ENCODE measurements around the gene INPP4A. TPM values are rescaled to one million over a fixed set of nuclear protein-coding genes. Genes with fewer than 3 reads are reported as not detected.

Gene INPP4A
- total RNA-seq, 1 experiment from 2014 or later, result 25.0 TPM

DNA sequence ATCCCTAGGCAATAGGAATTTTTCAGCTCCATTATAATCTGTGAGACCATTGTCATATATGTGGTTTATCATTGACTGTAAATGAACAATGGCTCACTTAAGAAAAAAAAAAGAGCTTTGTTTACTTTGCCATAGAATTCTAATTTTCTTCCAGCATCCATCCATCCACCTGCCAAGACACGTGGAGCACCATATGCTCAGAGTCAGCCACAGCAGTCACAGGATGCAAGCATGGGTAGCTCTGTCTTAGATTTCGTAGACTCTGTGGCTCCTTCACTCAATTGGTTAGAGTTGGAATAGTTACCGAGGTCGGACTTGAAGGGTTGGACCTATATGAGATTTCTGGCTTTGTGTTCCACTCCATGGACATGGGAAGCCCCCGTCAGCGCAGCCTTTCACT, 88.1 kb downstream of the INPP4A start:
- Histone ChIP-seq H3K27me3 (no peaks in the 10 kb centered on the region), H3K27ac (no peak overlapping the region), H3K9me3 (replicated peaks) (0 out of 2 replicates have a peak, but pooled peaks cover 1% of the 10 kb centered on the region), H3K4me3 (no peak overlapping the region), H3K4me1 (no peaks in the 10 kb centered on the region), H3K36me3 (no peaks in the 10 kb centered on the region)
- DNase-seq, result no peak

DNA sequence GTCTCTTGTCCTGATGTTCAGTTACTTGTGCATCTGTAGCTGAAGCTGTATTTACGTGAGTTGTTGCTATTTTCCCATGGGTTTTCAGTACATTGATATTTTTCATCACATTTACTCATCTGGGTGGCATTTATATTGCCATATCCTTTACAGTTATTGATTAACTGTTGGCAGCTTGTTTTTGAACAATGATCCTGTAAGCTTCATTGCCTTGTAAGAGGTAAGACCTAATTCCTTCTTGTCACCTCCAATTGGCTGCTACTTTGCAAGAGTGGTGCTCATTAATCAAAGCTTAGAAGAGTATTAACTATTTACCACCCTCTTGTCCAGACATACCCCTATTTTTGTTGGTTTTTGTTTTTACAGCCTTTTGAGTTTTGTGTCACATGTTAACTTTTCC, 88.9 kb downstream of the INPP4A start:
- Histone ChIP-seq H3K27me3 (no peaks in the 10 kb centered on the region), H3K36me3 (no peaks in the 10 kb centered on the region), H3K9me3 (replicated peaks) (no peaks in the 10 kb centered on the region), H3K4me1 (no peaks in the 10 kb centered on the region), H3K27ac (no peak overlapping the region), H3K4me3 (no peak overlapping the region)
- no peak for DNase-seq

DNA sequence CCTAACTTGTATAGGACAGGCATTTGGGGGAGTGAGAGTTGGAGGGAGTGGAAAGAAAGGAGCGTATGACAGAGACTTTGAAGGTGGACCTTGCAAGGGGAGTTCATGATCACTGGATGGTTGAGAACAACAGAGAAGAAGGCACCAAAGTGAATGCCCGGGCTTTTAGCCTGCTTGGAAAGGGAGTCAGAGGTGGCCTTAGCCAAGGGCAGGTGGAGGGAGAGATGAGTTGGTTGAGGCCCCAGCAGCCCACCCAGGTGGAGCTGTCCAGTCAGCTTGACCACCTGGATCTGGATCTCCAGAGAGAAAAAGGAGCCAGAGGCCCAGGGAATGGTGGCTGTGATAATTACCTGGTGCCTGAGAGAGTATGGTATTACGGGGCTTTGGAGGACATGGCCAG, 90.1 kb downstream of the INPP4A start:
- Histone ChIP-seq H3K4me1 (no peaks in the 10 kb centered on the region), H3K4me3 (no peak overlapping the region), H3K36me3 (no peaks in the 10 kb centered on the region), H3K27me3 (no peaks in the 10 kb centered on the region), H3K27ac (no peak overlapping the region), H3K9me3 (replicated peaks) (no peaks in the 10 kb centered on the region)
- DNase-seq, result no peak

DNA sequence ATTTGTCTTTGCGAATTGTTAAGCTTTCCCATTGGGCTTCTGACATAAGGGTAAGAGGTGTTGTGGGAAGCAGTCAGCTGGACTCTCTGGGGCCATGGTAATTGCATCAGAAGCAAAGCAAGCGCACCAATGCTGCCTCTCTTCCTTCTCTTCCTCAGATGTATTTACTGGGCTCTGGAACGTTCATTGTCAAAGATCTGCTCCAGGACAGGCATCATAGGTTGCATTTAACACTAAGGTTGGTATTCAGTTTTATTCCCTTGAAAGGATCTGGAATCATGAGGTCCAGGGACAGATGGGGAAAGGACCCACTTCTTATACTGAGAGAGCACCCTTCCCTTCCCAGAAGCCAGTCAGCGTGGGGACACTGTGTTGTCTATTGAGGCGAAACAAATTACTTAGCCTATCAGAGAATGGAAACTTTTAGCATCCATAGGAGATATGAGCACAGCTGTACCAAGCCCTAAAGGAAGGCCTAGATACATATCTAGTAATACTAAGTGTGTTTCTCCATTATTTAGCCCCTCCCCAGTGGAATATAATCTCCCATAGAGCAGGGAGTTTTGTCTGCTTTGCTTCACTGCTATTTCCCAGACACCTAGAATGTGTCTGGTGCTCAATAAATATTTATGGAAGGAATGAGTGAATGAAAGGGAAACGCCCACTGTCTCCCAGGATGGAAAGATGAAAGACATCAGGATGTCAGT, 91.5 kb downstream of the INPP4A start:
- no peaks in the 10 kb centered on the region for H3K36me3 ChIP-seq
- no peak for DNase-seq
- no peak overlapping the region for H3K27ac ChIP-seq

DNA sequence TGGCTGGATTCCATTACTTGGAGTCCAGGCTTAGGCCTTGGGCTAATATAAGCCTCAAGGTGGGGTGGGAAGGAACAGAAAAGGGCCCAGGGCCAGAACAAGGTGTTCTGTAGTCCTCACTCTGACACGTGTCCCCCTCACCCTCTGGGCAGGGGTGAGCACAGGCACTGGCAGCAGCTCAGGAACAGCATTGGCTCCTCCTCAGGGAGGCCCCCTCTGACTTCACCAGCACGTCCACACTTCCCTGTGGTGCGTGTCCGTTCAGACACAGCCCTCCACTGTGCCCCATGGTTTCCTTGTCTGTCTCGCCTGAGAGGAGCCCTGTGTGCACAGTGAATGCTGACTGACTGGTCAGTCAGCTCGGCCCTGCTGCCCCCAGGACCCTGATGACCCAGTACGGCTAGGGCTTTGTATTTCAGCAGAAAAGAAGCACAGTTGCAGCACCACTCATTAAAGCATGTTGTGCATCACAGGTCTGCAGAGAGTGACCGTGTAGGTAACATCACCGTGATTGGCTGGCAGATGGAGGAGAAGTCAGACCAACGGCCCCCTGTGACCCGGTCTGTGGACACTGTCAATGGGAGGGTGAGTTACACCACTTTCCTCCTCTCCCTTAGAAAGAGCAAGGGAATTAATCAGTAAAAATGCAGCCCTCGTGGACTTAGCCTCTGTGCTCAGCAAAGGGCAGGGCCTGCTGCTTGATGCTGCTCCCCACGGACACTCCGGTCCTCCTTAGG, 92.9 kb downstream of the INPP4A start:
- no peaks in the 10 kb centered on the region for H3K9me3 ChIP-seq (replicated peaks)
- H3K27me3 ChIP-seq, result no peaks in the 10 kb centered on the region

More for the DNA sequence above, 91.5 kb downstream of the INPP4A start:
- Histone ChIP-seq H3K9me3 (replicated peaks) (no peaks in the 10 kb centered on the region), H3K4me3 (no peak overlapping the region), H3K27me3 (no peaks in the 10 kb centered on the region), H3K4me1 (no peaks in the 10 kb centered on the region)

DNA sequence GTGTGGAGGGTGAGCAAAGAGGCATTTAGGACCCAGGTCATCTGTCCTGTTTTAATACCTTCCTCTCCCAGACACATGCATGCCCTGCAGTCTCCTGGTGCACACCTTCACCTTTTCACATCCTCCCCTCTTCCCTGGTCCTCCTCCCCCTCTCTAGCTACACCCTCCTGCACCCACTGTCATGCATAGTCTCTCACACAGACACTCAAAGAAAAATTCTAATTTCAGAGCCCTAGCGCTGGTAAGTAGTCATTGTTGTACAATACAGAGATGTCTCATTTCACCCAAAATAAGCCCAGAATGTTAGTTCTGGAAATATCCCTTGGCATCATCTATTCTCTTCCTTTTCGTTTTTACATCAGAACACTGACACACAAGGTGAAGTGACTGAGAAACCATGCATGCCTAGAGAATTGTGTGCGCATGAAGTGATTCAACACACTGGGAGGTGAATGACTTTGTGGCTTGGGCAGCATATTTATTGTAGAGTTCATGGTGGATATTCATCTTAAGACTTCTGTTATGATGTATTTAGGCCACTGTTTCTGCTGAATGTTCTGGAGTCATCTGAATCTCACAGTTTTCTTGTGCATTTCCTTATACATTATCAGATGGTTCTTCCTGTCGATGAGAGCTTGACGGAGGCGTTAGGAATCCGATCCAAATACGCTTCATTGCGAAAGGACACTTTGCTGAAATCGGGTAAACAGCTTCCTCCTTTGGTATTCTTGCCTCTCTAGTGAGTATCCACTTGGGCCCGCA, 93.8 kb downstream of the INPP4A start:
- Histone ChIP-seq H3K4me1 (0 out of 2 replicates have a peak, but pooled peaks cover 4% of the 10 kb centered on the region), H3K27ac (no peak overlapping the region), H3K9me3 (replicated peaks) (no peaks in the 10 kb centered on the region), H3K36me3 (no peaks in the 10 kb centered on the region), H3K27me3 (no peaks in the 10 kb centered on the region), H3K4me3 (no peak overlapping the region)
- DNase-seq, result no peak

More for the DNA sequence above, 92.9 kb downstream of the INPP4A start:
- H3K4me1 ChIP-seq, result 0 out of 2 replicates have a peak, but pooled peaks cover 4% of the 10 kb centered on the region
- H3K27ac ChIP-seq, result no peak overlapping the region
- no peaks in the 10 kb centered on the region for H3K36me3 ChIP-seq
- no peak for DNase-seq
- no peak overlapping the region for H3K4me3 ChIP-seq

DNA sequence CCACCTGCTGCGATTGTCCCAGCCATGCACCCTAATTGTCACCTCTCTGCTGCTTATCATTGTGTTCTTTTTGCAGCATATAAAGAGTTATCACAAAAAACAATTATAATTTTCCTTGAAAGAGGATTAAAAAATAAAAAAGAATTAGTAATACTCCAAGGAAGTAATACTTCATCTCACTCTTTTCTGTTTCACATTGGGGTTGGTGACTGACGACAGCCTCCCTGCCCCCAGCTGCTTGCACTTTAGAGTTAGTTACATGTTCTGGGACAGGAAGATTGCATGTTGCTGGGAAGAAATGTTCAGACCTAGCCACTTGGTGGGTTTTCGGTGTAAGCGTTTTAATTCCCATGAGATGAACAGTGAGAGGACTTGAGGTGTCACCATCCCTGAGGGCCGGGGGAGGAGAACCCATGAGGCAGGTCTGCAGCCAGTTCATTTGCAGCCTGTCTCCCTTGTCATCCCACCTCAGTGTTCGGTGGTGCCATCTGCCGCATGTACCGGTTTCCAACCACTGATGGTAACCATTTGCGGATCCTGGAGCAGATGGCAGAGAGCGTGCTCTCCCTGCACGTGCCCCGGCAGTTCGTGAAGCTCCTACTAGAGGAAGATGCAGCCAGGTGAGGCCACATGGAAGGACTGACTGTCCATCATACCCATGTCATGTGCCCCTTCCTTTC, 94.5 kb downstream of the INPP4A start:
- Histone ChIP-seq H3K4me3 (no peak overlapping the region), H3K27ac (no peak overlapping the region), H3K36me3 (no peaks in the 10 kb centered on the region; the same call in 1 of the 2 replicates), H3K4me1 (0 out of 2 replicates have a peak, but pooled peaks cover 4% of the 10 kb centered on the region), H3K9me3 (replicated peaks) (no peaks in the 10 kb centered on the region), H3K27me3 (no peaks in the 10 kb centered on the region)
- no peak for DNase-seq

DNA sequence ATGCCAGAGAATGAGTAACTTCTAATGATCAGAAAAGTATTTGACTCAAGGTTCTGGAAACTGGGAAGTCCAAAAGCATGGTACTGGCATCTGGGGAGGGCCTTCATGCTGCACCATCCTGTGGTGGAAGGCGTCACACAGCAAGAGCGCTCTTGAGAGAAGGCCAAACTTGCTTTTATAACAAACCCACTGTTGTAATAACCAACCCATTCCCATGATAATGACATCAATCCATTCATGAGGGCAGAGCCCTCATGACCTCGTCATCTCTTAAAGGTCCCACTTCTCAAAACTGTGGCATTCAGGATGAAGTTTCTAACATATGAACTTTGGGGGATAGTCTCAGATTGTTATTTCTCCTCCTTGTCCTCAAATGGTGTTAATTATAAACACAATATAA, 95.9 kb downstream of the INPP4A start:
- Histone ChIP-seq H3K36me3 (peaks cover 4% of the 10 kb centered on the region; the same call in 1 of the 2 replicates), H3K4me3 (no peak overlapping the region), H3K27ac (no peak overlapping the region), H3K9me3 (replicated peaks) (no peaks in the 10 kb centered on the region), H3K27me3 (no peaks in the 10 kb centered on the region), H3K4me1 (0 out of 2 replicates have a peak, but pooled peaks cover 4% of the 10 kb centered on the region)
- no peak for DNase-seq

DNA sequence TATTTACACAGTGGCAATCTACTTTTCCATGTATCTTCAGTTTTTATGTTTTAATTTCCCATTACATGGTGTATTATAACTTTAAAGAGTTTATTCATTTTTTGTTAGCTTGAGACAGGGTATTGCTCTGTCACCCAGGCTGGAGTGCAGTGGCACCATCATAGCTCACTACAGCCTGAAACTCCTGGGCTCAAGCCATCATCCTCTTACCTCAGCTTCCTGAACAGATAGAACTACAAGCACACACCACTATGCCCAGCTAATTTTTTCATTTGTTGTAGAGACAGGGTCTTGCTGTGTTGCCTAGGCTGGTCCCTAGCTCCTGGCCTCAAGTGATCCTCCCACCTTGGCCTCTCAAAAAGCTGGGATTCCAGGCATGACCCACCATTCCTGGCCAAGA, 96.8 kb downstream of the INPP4A start:
- peaks cover 4% of the 10 kb centered on the region; the same call in 1 of the 2 replicates for H3K36me3 ChIP-seq
- DNase-seq, result no peak
- no peak overlapping the region for H3K4me3 ChIP-seq
- H3K27me3 ChIP-seq, result no peaks in the 10 kb centered on the region
- H3K27ac ChIP-seq, result no peak overlapping the region
- H3K4me1 ChIP-seq, result 0 out of 2 replicates have a peak, but pooled peaks cover 4% of the 10 kb centered on the region
- no peaks in the 10 kb centered on the region for H3K9me3 ChIP-seq (replicated peaks)

DNA sequence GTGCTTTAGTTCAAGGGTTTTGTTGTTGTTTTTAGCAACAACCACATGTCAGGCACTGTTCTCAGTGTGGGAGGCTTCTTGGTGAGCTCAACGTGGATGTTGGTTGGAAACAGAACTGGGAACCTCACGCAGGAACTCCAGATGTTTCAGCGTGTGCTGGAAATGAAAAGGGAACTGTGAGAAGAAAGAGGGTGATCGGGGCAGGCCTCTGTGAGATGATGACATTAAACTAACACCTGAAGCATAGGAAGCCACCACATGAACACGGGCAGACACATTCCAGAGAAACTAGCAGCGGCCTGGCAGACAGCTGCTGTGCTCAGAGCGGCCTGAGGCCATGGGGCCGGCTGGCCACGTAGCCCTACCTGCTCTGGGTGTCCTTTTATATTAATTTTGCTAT, 97.2 kb downstream of the INPP4A start:
- Histone ChIP-seq H3K27me3 (no peaks in the 10 kb centered on the region), H3K9me3 (replicated peaks) (no peaks in the 10 kb centered on the region), H3K36me3 (peaks cover 5% of the 10 kb centered on the region; the same call in 1 of the 2 replicates), H3K4me1 (0 out of 2 replicates have a peak, but pooled peaks cover 4% of the 10 kb centered on the region), H3K27ac (no peak overlapping the region), H3K4me3 (no peak overlapping the region)
- DNase-seq, result peak in 1 of 2 experiments; percentile 22

DNA sequence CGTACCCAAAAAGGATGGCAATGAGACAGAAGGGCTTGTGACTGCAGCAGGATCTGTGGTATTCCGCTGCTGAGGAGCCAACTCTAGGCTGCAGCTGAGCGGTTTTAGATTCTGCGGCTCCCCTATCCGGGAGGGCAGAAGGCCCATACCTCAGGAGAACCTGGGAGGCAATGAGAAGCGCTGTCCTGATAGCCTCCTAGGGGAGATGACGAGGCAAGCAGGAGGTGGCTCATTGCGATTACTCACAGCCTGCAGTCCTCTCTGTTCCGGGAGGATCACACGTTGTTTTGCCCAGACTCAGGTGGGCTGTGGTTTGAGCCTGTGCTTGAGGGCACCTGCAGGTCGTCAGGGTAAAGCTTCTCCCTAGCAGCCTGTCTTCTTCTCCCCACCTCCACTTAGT, 98.6 kb downstream of the INPP4A start:
- H3K36me3 ChIP-seq, result peaks cover 6% of the 10 kb centered on the region; the same call in 1 of the 2 replicates
- H3K4me3 ChIP-seq, result no peak overlapping the region
- no peak overlapping the region for H3K27ac ChIP-seq
- 0 out of 2 replicates have a peak, but pooled peaks cover 4% of the 10 kb centered on the region for H3K4me1 ChIP-seq
- H3K9me3 ChIP-seq (replicated peaks), result no peaks in the 10 kb centered on the region
- no peaks in the 10 kb centered on the region for H3K27me3 ChIP-seq
- no peak for DNase-seq

DNA sequence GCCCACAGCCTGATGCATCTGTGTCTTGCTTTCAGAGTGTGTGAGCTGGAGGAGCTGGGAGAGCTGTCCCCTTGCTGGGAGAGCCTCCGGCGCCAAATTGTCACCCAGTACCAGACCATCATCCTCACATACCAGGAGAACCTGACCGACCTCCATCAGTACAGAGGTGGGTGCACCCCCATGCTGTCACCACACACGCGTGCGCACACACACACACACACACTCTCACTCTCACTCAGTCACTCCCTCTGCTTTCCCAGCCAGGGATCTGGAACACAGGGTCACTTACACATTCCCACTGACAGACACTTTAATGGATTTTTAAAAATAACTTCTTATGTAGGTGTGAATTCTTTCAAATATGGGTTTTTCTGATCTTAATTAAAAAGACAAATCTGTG, 99.2 kb downstream of the INPP4A start:
- H3K27me3 ChIP-seq, result no peaks in the 10 kb centered on the region
- no peak for DNase-seq
- H3K4me1 ChIP-seq, result 0 out of 2 replicates have a peak, but pooled peaks cover 4% of the 10 kb centered on the region
- H3K27ac ChIP-seq, result no peak overlapping the region
- H3K4me3 ChIP-seq, result no peak overlapping the region
- no peaks in the 10 kb centered on the region for H3K9me3 ChIP-seq (replicated peaks)
- H3K36me3 ChIP-seq, result peaks cover 6% of the 10 kb centered on the region; the same call in 1 of the 2 replicates

DNA sequence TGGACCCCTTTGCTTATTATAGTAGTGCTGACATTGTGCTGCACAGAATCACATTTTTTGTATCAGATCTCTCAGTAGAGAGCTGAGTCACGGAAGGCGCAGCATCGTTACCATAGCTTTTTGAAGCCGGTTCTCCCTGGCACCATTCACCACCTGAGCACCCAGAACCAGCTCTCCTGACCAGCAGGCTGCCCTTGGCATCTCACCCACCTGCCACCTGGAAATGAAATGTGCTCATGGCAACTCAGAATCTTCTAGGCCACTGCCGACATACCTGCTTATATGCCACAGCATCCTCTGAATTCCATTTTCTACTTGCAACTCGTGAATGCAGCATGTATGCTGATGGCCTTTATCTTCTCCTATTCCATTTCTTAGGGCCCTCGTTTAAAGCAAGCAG, 100.9 kb downstream of the INPP4A start:
- Histone ChIP-seq H3K4me3 (no peak overlapping the region), H3K4me1 (0 out of 2 replicates have a peak, but pooled peaks cover 4% of the 10 kb centered on the region), H3K27me3 (no peaks in the 10 kb centered on the region), H3K27ac (no peak overlapping the region), H3K9me3 (replicated peaks) (no peaks in the 10 kb centered on the region), H3K36me3 (peaks cover 6% of the 10 kb centered on the region; the same call in 1 of the 2 replicates)
- DNase-seq, result no peak

DNA sequence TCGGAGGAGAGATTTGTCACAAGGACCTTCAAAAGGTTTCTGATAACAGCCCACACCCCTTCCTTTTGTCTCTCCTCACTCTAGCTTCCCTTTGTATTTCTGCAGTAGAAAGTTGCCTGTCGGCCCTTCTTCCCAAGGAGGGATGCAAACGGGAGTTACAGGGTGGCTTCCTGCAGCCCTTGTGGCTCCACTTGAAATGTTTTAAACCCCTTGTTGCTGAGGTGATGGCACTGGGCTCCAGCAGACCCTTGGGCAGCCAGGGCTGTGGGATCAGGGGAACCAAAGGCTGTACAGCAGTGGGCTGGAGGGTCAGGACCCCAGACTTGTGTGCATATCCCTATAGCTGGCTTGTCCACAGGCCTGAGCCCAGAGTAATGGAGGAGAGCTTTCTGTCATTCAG, 101.5 kb downstream of the INPP4A start:
- H3K4me1 ChIP-seq, result 0 out of 2 replicates have a peak, but pooled peaks cover 4% of the 10 kb centered on the region
- no peak for DNase-seq
- H3K4me3 ChIP-seq, result no peak overlapping the region
- H3K27me3 ChIP-seq, result no peaks in the 10 kb centered on the region
- H3K27ac ChIP-seq, result no peak overlapping the region
- no peaks in the 10 kb centered on the region for H3K9me3 ChIP-seq (replicated peaks)
- H3K36me3 ChIP-seq, result peaks cover 6% of the 10 kb centered on the region; the same call in 1 of the 2 replicates
